Testis (tissue), 3 donors: ENCODE measurements around the gene ELF5. TPM values are rescaled to one million over a fixed set of nuclear protein-coding genes. Genes with fewer than 3 reads are reported as not detected.

Experiments
- DNase-seq: peaks from one replicate; pipeline ENCODE4 v3.0.0-alpha.2; 2019
- H3K27ac ChIP-seq, 2 donors: fragments of 200-600 bp; sonication (generic); one replicate each; pipeline ENCODE4 v1.5.1; 2019
- H3K27me3 ChIP-seq: fragments of 200-600 bp; sonication (generic); one replicate; pipeline ENCODE4 v1.5.1; 2019
- H3K36me3 ChIP-seq: fragments of 200-600 bp; sonication (generic); one replicate; pipeline ENCODE4 v1.5.1; 2017; ENCODE audit warnings: low read depth; ENCODE audit errors: missing control alignments
- H3K4me1 ChIP-seq: fragments of 200-600 bp; sonication (generic); one replicate; pipeline ENCODE4 v1.5.1; 2019
- H3K4me3 ChIP-seq, 2 donors: fragments of 200-600 bp; sonication (generic); one replicate each; pipeline ENCODE4 v1.5.1; 2017 to 2019
- H3K9me3 ChIP-seq: fragments of 200-600 bp; sonication (generic); one replicate; pipeline ENCODE4 v1.5.1; 2017
- POLR2A ChIP-seq: fragments of 450-650 bp; IDR thresholded peaks from one replicate; pipeline ENCODE4 v1.6.1; 2017; ENCODE audit warnings: antibody characterized with exemption, mild to moderate bottlenecking, moderate library complexity
- WGBS, 2 donors: methylation state at CpG; one replicate each; pipeline ENCODE4 v1.1.5; 2018; 5-methylcytosine and 5-hydroxymethylcytosine counted together
- intact Hi-C: fragments of 100-400 bp; cut with DNase I; formaldehyde crosslinking; loops from one replicate; pipeline ENCODE4 v1.15.1; 2023; ENCODE audit warnings: low total_unique reads
- polyA plus RNA-seq: library from polyadenylated mRNA; stranded (reverse); fragments of 350-450 nt; fragmentation: Illumina TruSeq; extraction: RNeasy Lipid Tissue Mini Kit (QIAGEN cat#74804); gene quantifications from one replicate; pipeline ENCODE4 v1.2.3, GENCODE V29; 2014; ENCODE audit warnings: low read depth, low replicate concordance; ENCODE audit not compliant: insufficient read depth
- total RNA-seq, 2 donors: library from RNA; depleted of rRNA; stranded (reverse); fragments of >200 nt; gene quantifications; one replicate each; pipeline ENCODE4 v1.2.3, GENCODE V29; 2016
- TF ChIP-seq, protein P1 (sequence below), 3 experiments: fragments of 450-650 bp in 2 of 3; fragments of 200-600 bp in 1 of 3; sonication (generic) in 1 of 3; IDR thresholded peaks; one replicate each; pipeline ENCODE4 v1.5.1; 2016 to 2019; ENCODE audit warnings: antibody characterized with exemption in 3 of 3, mild to moderate bottlenecking in 2 of 3, moderate library complexity in 1 of 3

Gene ELF5
- total and polyA plus RNA-seq, 3 donors from 2014 or later, result 0.34 to 0.63 (median 0.43) TPM

DNA sequence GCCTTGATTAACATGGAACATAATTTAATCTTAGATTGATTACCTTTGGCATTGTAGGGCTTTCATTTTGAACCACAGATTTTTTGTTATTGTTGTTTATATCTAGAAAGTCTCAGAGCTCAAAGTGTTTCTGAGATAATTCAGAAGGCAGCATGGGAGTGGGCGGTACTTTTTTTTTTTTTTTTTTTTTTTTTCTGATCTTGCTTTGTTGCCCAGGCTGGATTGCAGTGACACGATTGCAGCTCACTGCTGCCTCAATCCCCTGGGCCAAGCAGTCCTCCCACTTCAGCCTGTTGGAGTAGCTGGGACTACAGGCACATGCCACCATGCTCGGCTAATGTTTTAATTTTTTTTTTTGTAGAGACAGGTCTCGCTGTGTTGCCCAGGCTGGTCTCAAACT is 53.3 kb downstream of the ELF5 start:
- Histone ChIP-seq H3K27me3 (no peaks in the 10 kb centered on the region), H3K36me3 (no peaks in the 10 kb centered on the region), H3K9me3 (no peaks in the 10 kb centered on the region), H3K27ac (no peak overlapping the region), H3K4me3 (no peak overlapping the region), H3K4me1 (no peaks in the 10 kb centered on the region)
- no peak for DNase-seq
- TF ChIP-seq, protein P1, sequence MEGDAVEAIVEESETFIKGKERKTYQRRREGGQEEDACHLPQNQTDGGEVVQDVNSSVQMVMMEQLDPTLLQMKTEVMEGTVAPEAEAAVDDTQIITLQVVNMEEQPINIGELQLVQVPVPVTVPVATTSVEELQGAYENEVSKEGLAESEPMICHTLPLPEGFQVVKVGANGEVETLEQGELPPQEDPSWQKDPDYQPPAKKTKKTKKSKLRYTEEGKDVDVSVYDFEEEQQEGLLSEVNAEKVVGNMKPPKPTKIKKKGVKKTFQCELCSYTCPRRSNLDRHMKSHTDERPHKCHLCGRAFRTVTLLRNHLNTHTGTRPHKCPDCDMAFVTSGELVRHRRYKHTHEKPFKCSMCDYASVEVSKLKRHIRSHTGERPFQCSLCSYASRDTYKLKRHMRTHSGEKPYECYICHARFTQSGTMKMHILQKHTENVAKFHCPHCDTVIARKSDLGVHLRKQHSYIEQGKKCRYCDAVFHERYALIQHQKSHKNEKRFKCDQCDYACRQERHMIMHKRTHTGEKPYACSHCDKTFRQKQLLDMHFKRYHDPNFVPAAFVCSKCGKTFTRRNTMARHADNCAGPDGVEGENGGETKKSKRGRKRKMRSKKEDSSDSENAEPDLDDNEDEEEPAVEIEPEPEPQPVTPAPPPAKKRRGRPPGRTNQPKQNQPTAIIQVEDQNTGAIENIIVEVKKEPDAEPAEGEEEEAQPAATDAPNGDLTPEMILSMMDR (IDR thresholded peaks at IDR 0.05), result no peak
- no peak for TF ChIP-seq POLR2A
- WGBS, 2 donors, result 74 to 79% methylated on average over 4 of the region's 4 CpGs
- intact Hi-C loops, result no loop called here

GRCh38 chr11:34459507-34460162 is 54.0 kb downstream of the ELF5 start:
- WGBS, 2 donors, result 95 to 100% methylated on average over 3 of the region's 3 CpGs
- Histone ChIP-seq H3K27me3 (no peaks in the 10 kb centered on the region), H3K9me3 (no peaks in the 10 kb centered on the region), H3K4me1 (no peaks in the 10 kb centered on the region), H3K27ac (no peak overlapping the region), H3K36me3 (no peaks in the 10 kb centered on the region), H3K4me3 (no peak overlapping the region)
- TF ChIP-seq, protein P1 (IDR thresholded peaks at IDR 0.05), result no peak
- no peak for TF ChIP-seq POLR2A
- no peak for DNase-seq
- intact Hi-C loops, result no loop called here

GRCh38 chr11:34458525-34458924 is 55.1 kb downstream of the ELF5 start:
- intact Hi-C loops, result no loop called here
- no peak for DNase-seq
- Histone ChIP-seq H3K27me3 (no peaks in the 10 kb centered on the region), H3K9me3 (no peaks in the 10 kb centered on the region), H3K36me3 (no peaks in the 10 kb centered on the region), H3K27ac (no peak overlapping the region), H3K4me1 (no peaks in the 10 kb centered on the region), H3K4me3 (no peak overlapping the region)
- 75 to 95% methylated on average over 4 of the region's 4 CpGs for WGBS, 2 donors
- TF ChIP-seq POLR2A, result no peak
- TF ChIP-seq, protein P1 (IDR thresholded peaks at IDR 0.05), result no peak

DNA sequence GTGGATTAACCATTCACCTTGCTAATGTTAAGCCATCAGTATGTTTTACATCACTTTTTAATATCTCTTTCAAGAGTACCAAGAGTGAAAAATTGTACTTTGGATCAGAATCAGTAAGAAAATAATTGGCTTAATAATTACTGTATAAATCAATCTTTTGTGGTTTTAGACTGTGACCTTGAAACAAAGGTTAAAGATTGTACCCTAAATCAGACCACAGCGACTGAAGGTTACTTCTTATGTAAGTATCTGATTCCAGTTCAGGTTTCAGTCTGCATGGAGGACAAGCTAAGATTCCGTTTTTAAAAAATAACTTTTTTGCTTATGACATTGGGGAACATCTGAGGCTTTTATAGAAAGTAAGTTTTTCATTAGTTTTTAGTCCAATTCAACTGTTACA is 56.0 kb downstream of the ELF5 start:
- H3K4me3 ChIP-seq, result no peak overlapping the region
- H3K27ac ChIP-seq, result no peak overlapping the region
- no peak for TF ChIP-seq POLR2A
- TF ChIP-seq, protein P1 (IDR thresholded peaks at IDR 0.05), result no peak
- H3K4me1 ChIP-seq, result no peaks in the 10 kb centered on the region
- DNase-seq, result no peak
- no peaks in the 10 kb centered on the region for H3K27me3 ChIP-seq
- H3K9me3 ChIP-seq, result no peaks in the 10 kb centered on the region
- 80 to 81% methylated on average over 2 of the region's 2 CpGs for WGBS, 2 donors
- H3K36me3 ChIP-seq, result no peaks in the 10 kb centered on the region
- intact Hi-C loops, result no loop called here
